OCI-LY7 (cell line): ENCODE results near the gene PKHD1. TPM values are rescaled to one million over a fixed set of nuclear protein-coding genes. Genes with fewer than 3 reads are reported as not detected.

Source experiments
- BruUV-seq: library from RNA; stranded (reverse); fragments of 400-500 nt; replicated peaks from 2 replicates; lab custom pipeline; 2021; lab: Mats Ljungman, UMichigan
- CTCF ChIA-PET: fragments of 300-600 bp; sonication (Branson Sonifier 250); formaldehyde crosslinking; loops from one replicate; lab custom pipeline; 2022; ENCODE audit warnings: antibody characterized with exemption; ENCODE audit not compliant: unreplicated experiment; lab: Charles Lee
- POLR2A ChIA-PET: fragments of 300-600 bp; sonication (Branson Sonifier 250); formaldehyde crosslinking; loops from one replicate; lab custom pipeline; 2022; ENCODE audit warnings: antibody characterized with exemption; lab: Charles Lee
- DNase-seq: peaks from one replicate; pipeline ENCODE4 v3.0.0-alpha.2; 2015; ENCODE audit warnings: low spot score
- H2AFZ ChIP-seq: fragments of 200-600 bp; sonication (generic), shearing (Covaris generic); 2 replicates; pipeline ENCODE4 v1.6.1; 2014; ENCODE audit warnings: mild to moderate bottlenecking, antibody characterized with exemption, low read length, moderate library complexity
- H3K27ac ChIP-seq: fragments of 200-600 bp; sonication (generic); 2 replicates; pipeline ENCODE4 v1.5.1; 2014; ENCODE audit warnings: mixed run types, low read depth, mild to moderate bottlenecking, moderate library complexity, low read length, inconsistent platforms; ENCODE audit not compliant: poor library complexity, severe bottlenecking
- H3K36me3 ChIP-seq: fragments of 200-600 bp; sonication (generic); 2 replicates; pipeline ENCODE4 v1.6.1; 2014; ENCODE audit warnings: mild to moderate bottlenecking, antibody characterized with exemption, low read length, moderate library complexity, mixed read lengths; ENCODE audit not compliant: insufficient read depth
- H3K4me1 ChIP-seq: fragments of 200-600 bp; sonication (generic); 2 replicates; pipeline ENCODE4 v1.5.1; 2014; ENCODE audit warnings: mild to moderate bottlenecking, low read length; ENCODE audit not compliant: insufficient read depth, poor library complexity, severe bottlenecking
- H3K4me2 ChIP-seq: fragments of 200-600 bp; sonication (generic); 2 replicates; pipeline ENCODE4 v1.6.1; 2014; ENCODE audit warnings: mild to moderate bottlenecking, low read length
- H3K4me3 ChIP-seq: fragments of 200-600 bp; sonication (generic); 2 replicates; pipeline ENCODE4 v1.5.1; 2014; ENCODE audit warnings: mild to moderate bottlenecking, low read depth, low read length; ENCODE audit not compliant: poor library complexity, severe bottlenecking
- H3K79me2 ChIP-seq: fragments of 200-600 bp; sonication (generic); 2 replicates; pipeline ENCODE4 v1.6.1; 2016; ENCODE audit warnings: low read depth, mild to moderate bottlenecking, low read length, moderate library complexity, mixed read lengths; ENCODE audit not compliant: insufficient read depth
- H3K9me2 ChIP-seq: fragments of 200-600 bp; sonication (generic); 2 replicates; pipeline ENCODE4 v1.6.1; 2016; ENCODE audit warnings: mild to moderate bottlenecking, low read length, mixed read lengths; ENCODE audit not compliant: insufficient read depth
- H3K9me3 ChIP-seq: fragments of 200-600 bp; sonication (generic); 2 replicates; pipeline ENCODE4 v1.6.1; 2014; ENCODE audit warnings: mild to moderate bottlenecking, mixed run types, low read length, mixed read lengths
- H4K20me1 ChIP-seq: fragments of 200-600 bp; sonication (generic); 2 replicates; pipeline ENCODE4 v1.6.1; 2014; ENCODE audit warnings: mild to moderate bottlenecking, antibody characterized with exemption, low read length, moderate library complexity, mixed read lengths; ENCODE audit not compliant: insufficient read depth
- EZH2phosphoT487 ChIP-seq: fragments of 200-600 bp; sonication (generic); IDR thresholded peaks from 2 replicates; pipeline ENCODE4 v1.6.1; 2018; ENCODE audit warnings: low read depth, borderline replicate concordance, mild to moderate bottlenecking, mixed run types, antibody characterized with exemption, low read length, moderate library complexity, mixed read lengths
- intact Hi-C: fragments of 100-400 bp; cut with micrococcal nuclease; formaldehyde crosslinking; loops from one replicate; pipeline ENCODE4 v1.10.0; 2022; ENCODE audit not compliant: unreplicated experiment
- total RNA-seq, 2 experiments: library from RNA; depleted of rRNA in 1 of 2; stranded (reverse); fragments of >200 nt in 1 of 2; shearing (Covaris generic) in 1 of 2; gene quantifications; 2 replicates each; pipeline ENCODE4 v1.2.3, GENCODE V29; 2014 to 2022
- TF ChIP-seq, protein P1 (sequence below): fragments of 200-600 bp; sonication (generic); conservative IDR thresholded peaks from 2 replicates; pipeline ENCODE4 v1.5.1; 2014; ENCODE audit warnings: mild to moderate bottlenecking, antibody characterized with exemption, low read length, moderate library complexity, mixed read lengths

The PKHD1 gene
- total RNA-seq, 2 experiments from 2014 or later: not detected

DNA sequence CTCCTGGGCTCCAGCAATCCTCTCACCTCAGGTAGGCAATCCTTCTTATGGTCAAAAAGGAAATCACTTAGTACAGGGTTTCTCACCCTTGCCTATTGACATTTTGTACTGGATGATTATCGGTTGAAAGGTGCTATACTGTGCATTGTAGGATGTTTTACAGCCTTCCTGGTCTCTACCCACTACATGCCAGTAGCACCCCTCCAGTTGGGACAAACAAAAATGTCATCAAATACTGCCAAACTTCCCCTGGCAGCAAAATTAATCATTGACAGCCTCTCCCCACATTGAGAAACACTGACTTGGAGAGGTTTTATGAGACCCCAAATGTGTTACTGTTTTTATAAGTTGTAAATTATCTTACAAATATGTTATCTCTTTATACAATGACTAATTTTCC is 368.1 kb downstream of the PKHD1 start:
- ChIA-PET CTCF (no interaction called here), POLR2A (no interaction called here)
- H3K4me3 ChIP-seq: no peak overlapping the region
- no peak for DNase-seq
- BruUV-seq: no TSS peak
- no peak overlapping the region for H3K4me2 ChIP-seq
- H4K20me1 ChIP-seq: no peaks in the 10 kb centered on the region
- no peaks in the 10 kb centered on the region for H3K9me3 ChIP-seq
- H3K9me2 ChIP-seq: no peaks in the 10 kb centered on the region
- no peaks in the 10 kb centered on the region for H3K36me3 ChIP-seq
- TF ChIP-seq, protein P1, sequence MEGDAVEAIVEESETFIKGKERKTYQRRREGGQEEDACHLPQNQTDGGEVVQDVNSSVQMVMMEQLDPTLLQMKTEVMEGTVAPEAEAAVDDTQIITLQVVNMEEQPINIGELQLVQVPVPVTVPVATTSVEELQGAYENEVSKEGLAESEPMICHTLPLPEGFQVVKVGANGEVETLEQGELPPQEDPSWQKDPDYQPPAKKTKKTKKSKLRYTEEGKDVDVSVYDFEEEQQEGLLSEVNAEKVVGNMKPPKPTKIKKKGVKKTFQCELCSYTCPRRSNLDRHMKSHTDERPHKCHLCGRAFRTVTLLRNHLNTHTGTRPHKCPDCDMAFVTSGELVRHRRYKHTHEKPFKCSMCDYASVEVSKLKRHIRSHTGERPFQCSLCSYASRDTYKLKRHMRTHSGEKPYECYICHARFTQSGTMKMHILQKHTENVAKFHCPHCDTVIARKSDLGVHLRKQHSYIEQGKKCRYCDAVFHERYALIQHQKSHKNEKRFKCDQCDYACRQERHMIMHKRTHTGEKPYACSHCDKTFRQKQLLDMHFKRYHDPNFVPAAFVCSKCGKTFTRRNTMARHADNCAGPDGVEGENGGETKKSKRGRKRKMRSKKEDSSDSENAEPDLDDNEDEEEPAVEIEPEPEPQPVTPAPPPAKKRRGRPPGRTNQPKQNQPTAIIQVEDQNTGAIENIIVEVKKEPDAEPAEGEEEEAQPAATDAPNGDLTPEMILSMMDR: no peak
- no peak for TF ChIP-seq EZH2phosphoT487
- H3K4me1 ChIP-seq: no peaks in the 10 kb centered on the region
- intact Hi-C loops: loop anchor here (10.0 kb wide), 1 partner anchor 64 kb away; no protein-coding TSS in a partner anchor
- H3K79me2 ChIP-seq: no peaks in the 10 kb centered on the region
- H2AFZ ChIP-seq: no peak overlapping the region
- H3K27ac ChIP-seq: no peak overlapping the region

DNA sequence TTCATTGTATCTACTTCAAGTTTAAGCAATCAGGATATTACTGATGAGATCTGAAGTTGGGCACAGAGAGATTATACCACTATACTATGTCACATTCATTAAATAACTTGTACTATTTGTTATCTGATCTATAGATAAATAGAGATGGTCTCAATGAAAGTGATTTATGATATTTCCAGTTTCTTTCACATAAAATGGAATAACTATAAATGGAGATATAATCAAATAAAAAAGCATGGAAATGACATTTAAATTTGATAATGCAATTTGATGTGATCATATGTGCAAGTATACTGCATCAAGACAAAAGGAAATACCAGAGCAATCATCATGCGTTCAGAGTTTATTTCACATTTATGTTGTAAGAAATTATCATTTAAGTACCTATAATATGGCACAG is 368.9 kb downstream of the PKHD1 start:
- Histone ChIP-seq H3K4me1 (no peaks in the 10 kb centered on the region), H3K9me3 (no peaks in the 10 kb centered on the region), H3K4me3 (no peak overlapping the region), H3K27ac (no peak overlapping the region), H3K9me2 (no peaks in the 10 kb centered on the region), H3K36me3 (no peaks in the 10 kb centered on the region), H3K4me2 (no peak overlapping the region), H4K20me1 (no peaks in the 10 kb centered on the region), H3K79me2 (no peaks in the 10 kb centered on the region), H2AFZ (no peak overlapping the region)
- intact Hi-C loops: loop anchor here (10.0 kb wide), 1 partner anchor 64 kb away; no protein-coding TSS in a partner anchor
- DNase-seq: no peak
- no TSS peak for BruUV-seq
- POLR2A ChIA-PET: no interaction called here
- TF ChIP-seq EZH2phosphoT487: no peak
- TF ChIP-seq, protein P1: no peak
- CTCF ChIA-PET: no interaction called here

DNA sequence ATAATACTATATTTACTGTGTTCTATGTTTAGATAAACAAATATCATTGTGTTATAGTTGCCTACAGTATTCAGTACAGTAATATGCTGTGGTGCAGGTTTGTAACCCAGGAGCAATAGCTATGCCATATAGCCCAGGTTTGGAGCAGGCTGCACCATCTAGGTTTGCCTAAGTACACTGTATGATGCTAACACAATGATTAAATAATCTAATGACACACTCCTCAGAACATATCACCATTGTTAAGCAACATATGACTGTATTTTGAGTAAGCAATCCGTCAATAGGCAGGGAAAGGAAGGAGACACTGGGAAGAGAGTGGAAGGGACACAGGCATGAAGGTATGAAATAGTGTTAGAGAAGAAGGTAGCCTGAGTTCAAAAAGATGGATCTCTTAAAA is 369.9 kb downstream of the PKHD1 start:
- CTCF ChIA-PET: no interaction called here
- intact Hi-C loops: loop anchor here (10.0 kb wide), 1 partner anchor 63 kb away; no protein-coding TSS in a partner anchor

More for the DNA sequence above, 369.9 kb downstream of the PKHD1 start:
- BruUV-seq: no TSS peak
- Histone ChIP-seq H3K4me1 (no peaks in the 10 kb centered on the region), H3K79me2 (no peaks in the 10 kb centered on the region), H3K9me2 (no peaks in the 10 kb centered on the region), H3K4me2 (no peak overlapping the region), H3K36me3 (no peaks in the 10 kb centered on the region), H3K27ac (no peak overlapping the region), H3K9me3 (no peaks in the 10 kb centered on the region), H4K20me1 (no peaks in the 10 kb centered on the region), H2AFZ (no peak overlapping the region), H3K4me3 (no peak overlapping the region)
- DNase-seq: no peak
- POLR2A ChIA-PET: no interaction called here
- no peak for TF ChIP-seq EZH2phosphoT487
- TF ChIP-seq, protein P1: no peak
